ENCODE measurements around the gene HDAC10. TPM values are rescaled to one million over a fixed set of nuclear protein-coding genes. Genes with fewer than 3 reads are reported as not detected.
A peak's percentile ranks its signal among the peaks of the same experiment; 100 is the strongest.

The HDAC10 gene
- total RNA-seq, 4 donors from 2014 or later = 36.4 to 60.7 (median 45.7) TPM

GRCh38 chr22:50268655-50269113 lies 17.6 kb upstream of the HDAC10 start:
- WGBS, 2 donors = 33 to 65% methylated on average over 9 of the region's 9 CpGs
- TF ChIP-seq POLR2A (IDR thresholded peaks at IDR 0.05) (no peak), CTCF (IDR thresholded peaks at IDR 0.05) (no peak)
- H3K4me3 ChIP-seq (ENCODE audit: low read depth, poor library complexity, severe bottlenecking) = no peak overlapping the region
- no peak for DNase-seq (ENCODE audit: low spot score in 2 of 2)
- intact Hi-C loops (cut with DNase I; ENCODE audit: low total_unique reads) = no loop called here

GRCh38 chr22:50267591-50268390 lies 16.7 kb upstream of the HDAC10 start:
- intact Hi-C loops (cut with DNase I; ENCODE audit: low total_unique reads) = no loop called here
- TF ChIP-seq CTCF (IDR thresholded peaks at IDR 0.05) (no peak), POLR2A (IDR thresholded peaks at IDR 0.05) (no peak)
- peak in 1 of 2 donors; percentile 43 for DNase-seq (ENCODE audit: low spot score in 2 of 2)
- whole genome bisulfite sequencing, 2 donors = 18 to 27% methylated on average over 19 to 24 of the region's 75 CpGs
- no peak overlapping the region for H3K4me3 ChIP-seq (ENCODE audit: low read depth, poor library complexity, severe bottlenecking)

GRCh38 chr22:50266994-50267393 lies 15.9 kb upstream of the HDAC10 start:
- DNase-seq (ENCODE audit: low spot score in 2 of 2) = no peak
- TF ChIP-seq CTCF (IDR thresholded peaks at IDR 0.05) (no peak), POLR2A (IDR thresholded peaks at IDR 0.05) (no peak)
- no peak overlapping the region for H3K4me3 ChIP-seq (ENCODE audit: low read depth, poor library complexity, severe bottlenecking)
- 57 to 68% methylated on average over 22 to 37 of the region's 37 CpGs for WGBS, 2 donors
- intact Hi-C loops (cut with DNase I; ENCODE audit: low total_unique reads) = no loop called here

GRCh38 chr22:50264946-50265669 lies 14.0 kb upstream of the HDAC10 start:
- TF ChIP-seq CTCF (IDR thresholded peaks at IDR 0.05) = no peak
- no peak for TF ChIP-seq POLR2A (IDR thresholded peaks at IDR 0.05)
- no peak for DNase-seq (ENCODE audit: low spot score in 2 of 2)
- H3K4me3 ChIP-seq (ENCODE audit: low read depth, poor library complexity, severe bottlenecking) = no peak overlapping the region
- intact Hi-C loops (cut with DNase I; ENCODE audit: low total_unique reads) = no loop called here
- whole genome bisulfite sequencing, 2 donors = 82 to 86% methylated on average over 15 of the region's 15 CpGs

- intact Hi-C loops (cut with DNase I; ENCODE audit: low total_unique reads) = no loop called here
- 62 to 73% methylated on average over 10 to 11 of the region's 15 CpGs for WGBS, 2 donors
- TF ChIP-seq POLR2A (IDR thresholded peaks at IDR 0.05) (no peak), CTCF (IDR thresholded peaks at IDR 0.05) (no peak)
- H3K4me3 ChIP-seq (ENCODE audit: low read depth, poor library complexity, severe bottlenecking) = no peak overlapping the region
- DNase-seq (ENCODE audit: low spot score in 2 of 2) = no peak
Observed at GRCh38 chr22:50264104-50264745, 13.2 kb upstream of the HDAC10 start.
